ENCODE results near the gene ZNF836.

ZNF836 gene

GRCh38 chr19:52188822-52189734 lies 17.7 kb upstream of the ZNF836 start:
- DNase-seq (ENCODE audit: low spot score), result no peak

- no peak for DNase-seq (ENCODE audit: low spot score)
These were observed 16.0 kb upstream of the ZNF836 start for GRCh38 chr19:52187407-52187806.

- no peak for DNase-seq (ENCODE audit: low spot score)
These were observed 5.2 kb upstream of the ZNF836 start for GRCh38 chr19:52176574-52176973.

GRCh38 chr19:52172347-52172746 lies 926 bp upstream of the ZNF836 start:
- DNase-seq (ENCODE audit: low spot score), result no peak

- no peak for DNase-seq (ENCODE audit: low spot score)
These were observed 529 bp downstream of the ZNF836 start for GRCh38 chr19:52170863-52171320.

GRCh38 chr19:52170304-52170703 lies 1.1 kb downstream of the ZNF836 start:
- no peak for DNase-seq (ENCODE audit: low spot score)

- no peak for DNase-seq (ENCODE audit: low spot score)
These were observed 15.6 kb downstream of the ZNF836 start for GRCh38 chr19:52155596-52156359.

GRCh38 chr19:52148256-52148655 lies 23.2 kb downstream of the ZNF836 start:
- no peak for DNase-seq (ENCODE audit: low spot score)

GRCh38 chr19:52142001-52142595 lies 29.3 kb downstream of the ZNF836 start:
- no peak for DNase-seq (ENCODE audit: low spot score)

- DNase-seq (ENCODE audit: low spot score), result no peak
These were observed 30.2 kb downstream of the ZNF836 start for GRCh38 chr19:52141203-52141602.

DNA sequence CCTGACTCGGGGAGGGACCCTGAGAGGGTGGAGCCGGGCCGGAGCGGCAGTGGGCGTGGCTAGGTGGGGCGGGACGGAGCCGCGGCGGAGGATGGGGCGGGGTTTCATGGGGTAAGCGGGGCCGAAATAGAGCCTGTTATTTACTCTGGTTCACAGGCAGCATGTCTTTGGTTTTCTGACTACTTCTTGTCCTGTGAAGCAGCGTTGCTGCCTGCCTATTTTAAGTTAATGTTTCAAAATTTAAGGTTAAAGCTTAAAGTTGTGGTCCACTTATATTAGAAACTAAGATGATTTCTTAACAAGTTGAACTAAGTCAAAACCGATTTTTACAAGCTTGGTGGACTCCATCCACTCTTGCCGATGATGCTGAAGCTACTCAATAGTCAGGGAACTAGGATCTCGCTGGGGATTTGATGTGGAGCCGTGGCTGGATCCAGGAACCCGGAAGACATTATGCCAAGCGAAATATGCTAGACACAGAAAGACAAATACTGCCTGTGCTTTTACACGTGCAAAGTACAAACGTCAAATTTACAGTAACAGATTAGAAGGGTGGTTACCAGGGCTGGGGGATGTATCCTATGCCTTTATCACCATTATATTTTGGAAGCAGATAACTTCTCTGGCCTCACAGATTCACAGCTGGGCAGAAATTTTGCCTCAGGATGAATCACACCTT lies 31.2 kb downstream of the ZNF836 start:
- DNase-seq (ENCODE audit: low spot score), result no peak

GRCh38 chr19:52139252-52140031 lies 32.0 kb downstream of the ZNF836 start, which contains the start of gene ZNF616:
Gene ZNF616, minus strand, starts transcription at chr19:52139938. Its CDS starts 9,426 bp downstream, at chr19:52130512.
- peak; percentile 97 for DNase-seq (ENCODE audit: low spot score)

- DNase-seq (ENCODE audit: low spot score), result no peak
These were observed 32.5 kb downstream of the ZNF836 start for GRCh38 chr19:52138983-52139251.

GRCh38 chr19:52138278-52138982 lies 33.0 kb downstream of the ZNF836 start:
- DNase-seq (ENCODE audit: low spot score), result no peak

DNA sequence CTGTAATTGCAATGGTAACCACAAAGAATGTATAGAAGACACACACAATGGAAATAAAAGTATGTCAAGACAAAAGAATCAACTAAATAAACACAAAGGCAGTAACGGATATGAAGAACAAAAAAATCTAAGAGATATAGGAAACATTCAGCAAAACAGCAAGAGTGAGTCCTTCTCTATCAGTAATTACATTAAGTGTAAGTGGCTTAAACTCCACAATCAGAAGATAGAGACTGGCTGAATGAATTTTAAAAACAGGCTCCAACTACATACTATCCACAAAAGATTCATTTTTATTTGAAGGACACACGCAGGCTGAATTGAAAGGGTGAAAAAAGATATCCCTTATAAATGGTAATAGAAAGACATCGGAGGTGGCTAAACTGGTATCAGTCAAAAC lies 51.1 kb downstream of the ZNF836 start:
- DNase-seq (ENCODE audit: low spot score), result no peak

DNA sequence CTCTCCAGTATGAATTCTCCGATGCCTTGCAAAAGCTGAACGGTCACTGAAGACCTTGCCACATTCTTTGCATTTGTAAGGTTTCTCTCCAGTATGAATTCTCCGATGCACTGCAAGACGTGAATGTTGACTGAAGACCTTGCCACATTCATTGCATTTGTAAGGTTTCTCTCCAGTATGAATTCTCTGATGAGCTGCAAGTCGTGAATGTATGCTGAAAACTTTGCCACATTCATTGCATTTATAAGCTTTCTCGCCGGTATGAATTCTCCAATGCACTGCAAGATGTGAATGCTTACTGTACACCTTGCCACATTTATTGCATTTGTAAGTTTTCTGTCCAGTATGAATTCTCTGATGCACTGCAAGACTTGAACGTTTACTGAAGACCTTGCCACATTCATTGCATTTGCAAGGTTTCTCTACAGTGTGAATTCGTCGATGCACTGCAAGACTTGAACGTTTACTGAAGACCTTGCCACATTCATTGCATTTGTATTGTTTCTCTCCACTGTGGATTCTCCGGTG lies 55.8 kb downstream of the ZNF836 start:
- DNase-seq (ENCODE audit: low spot score), result no peak

GRCh38 chr19:52114691-52115090 lies 56.7 kb downstream of the ZNF836 start:
- DNase-seq (ENCODE audit: low spot score), result no peak

DNA sequence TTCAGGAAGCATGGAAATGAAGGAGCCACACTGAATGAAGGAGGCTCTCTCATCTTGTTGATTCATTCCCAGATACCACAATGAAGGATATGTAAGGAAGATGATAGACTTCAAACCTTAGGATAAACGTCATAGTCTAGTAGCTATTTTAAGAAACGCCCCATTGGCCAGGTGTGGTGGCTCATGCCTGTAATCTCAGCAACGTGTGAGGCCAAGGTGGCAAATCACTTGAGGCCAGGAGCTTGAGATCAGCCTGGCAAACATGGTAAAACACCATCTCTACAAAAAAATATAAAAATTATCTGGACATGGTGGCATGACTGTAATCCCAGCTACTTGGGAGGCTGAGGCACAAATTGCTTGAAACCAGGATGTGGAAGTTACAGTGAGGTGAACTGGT lies 58.8 kb downstream of the ZNF836 start:
- DNase-seq (ENCODE audit: low spot score), result no peak

DNA sequence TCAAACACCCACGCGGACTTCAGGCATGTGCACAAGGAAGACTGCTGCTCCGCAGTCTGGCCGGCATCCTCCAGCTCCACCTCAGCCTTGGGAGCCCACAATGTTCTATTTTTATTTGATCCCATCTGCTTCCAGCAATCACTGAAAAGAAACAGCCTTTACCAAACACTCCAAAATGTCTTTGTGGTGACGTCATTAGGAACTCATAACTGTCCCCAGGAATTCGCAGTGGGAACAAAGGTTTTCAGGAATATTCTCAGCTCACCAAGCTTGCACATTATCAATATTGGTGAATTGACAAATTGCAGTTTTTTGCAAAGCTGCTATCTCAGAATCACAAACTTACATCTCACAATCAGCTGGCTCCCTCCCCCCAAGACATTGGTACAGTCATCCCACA lies 60.6 kb downstream of the ZNF836 start:
- DNase-seq (ENCODE audit: low spot score), result no peak
